H9 (cell line): Measurements from ENCODE around the gene CFAP54. TPM values are rescaled to one million over a fixed set of nuclear protein-coding genes. Genes with fewer than 3 reads are reported as not detected.

ENCODE experiments used
- DNase-seq: peaks from one replicate; pipeline ENCODE4 v3.0.0-alpha.2; 2017
- H2AFZ ChIP-seq: one replicate; pipeline ENCODE4 v1.6.1; 2013; ENCODE audit warnings: mild to moderate bottlenecking, low read length, control low read depth, moderate library complexity
- H2AK5ac ChIP-seq: 2 replicates; pipeline ENCODE4 v1.6.1; 2013; ENCODE audit warnings: low read length, control low read depth, mixed read lengths; ENCODE audit not compliant: insufficient read length
- H2BK120ac ChIP-seq: one replicate; pipeline ENCODE4 v1.6.1; 2013; ENCODE audit warnings: low read depth, mild to moderate bottlenecking, low read length, control low read depth, inconsistent platforms; ENCODE audit not compliant: poor library complexity, severe bottlenecking
- H2BK12ac ChIP-seq: 2 replicates; pipeline ENCODE4 v1.6.1; 2013; ENCODE audit warnings: low read length, control low read depth, mixed read lengths, low read depth; ENCODE audit not compliant: insufficient read length
- H2BK15ac ChIP-seq: 2 replicates; pipeline ENCODE4 v1.6.1; 2013; ENCODE audit warnings: low read depth, low read length, control low read depth
- H2BK20ac ChIP-seq: one replicate; pipeline ENCODE4 v1.6.1; 2013; ENCODE audit warnings: low read depth, mild to moderate bottlenecking, low read length, control low read depth, inconsistent platforms; ENCODE audit not compliant: poor library complexity, severe bottlenecking
- H2BK5ac ChIP-seq: 2 replicates; pipeline ENCODE4 v1.6.1; 2013; ENCODE audit warnings: low read length, control low read depth, mixed read lengths; ENCODE audit not compliant: insufficient read length
- H3K14ac ChIP-seq: 2 replicates; pipeline ENCODE4 v1.6.1; 2013; ENCODE audit warnings: low read length, control low read depth; ENCODE audit not compliant: insufficient read depth
- H3K18ac ChIP-seq: 2 replicates; pipeline ENCODE4 v1.6.1; 2013; ENCODE audit warnings: low read depth, mild to moderate bottlenecking, mixed read lengths, low read length, control low read depth; ENCODE audit not compliant: insufficient read length
- H3K23ac ChIP-seq: 2 replicates; pipeline ENCODE4 v1.6.1; 2013; ENCODE audit warnings: low read length, control low read depth, mixed read lengths, low read depth; ENCODE audit not compliant: insufficient read length
- H3K23me2 ChIP-seq: 2 replicates; pipeline ENCODE4 v1.6.1; 2013; ENCODE audit warnings: low read depth, mild to moderate bottlenecking, mixed read lengths, low read length, control low read depth; ENCODE audit not compliant: insufficient read length, poor library complexity, severe bottlenecking
- H3K27ac ChIP-seq: 2 replicates; pipeline ENCODE4 v1.5.1; 2013; ENCODE audit warnings: low read length, control low read depth, mixed read lengths, low read depth; ENCODE audit not compliant: insufficient read length
- H3K27me3 ChIP-seq: 2 replicates; pipeline ENCODE4 v1.6.1; 2013; ENCODE audit warnings: low read length, control low read depth, inconsistent platforms; ENCODE audit not compliant: insufficient read depth
- H3K4ac ChIP-seq: 2 replicates; pipeline ENCODE4 v1.6.1; 2013; ENCODE audit warnings: low read depth, mild to moderate bottlenecking, control low read depth, inconsistent platforms, low read length, moderate library complexity
- H3K4me1 ChIP-seq: 2 replicates; pipeline ENCODE4 v1.6.1; 2013; ENCODE audit warnings: low read length, control low read depth, inconsistent platforms; ENCODE audit not compliant: insufficient read depth
- H3K4me2 ChIP-seq: 2 replicates; pipeline ENCODE4 v1.6.1; 2013; ENCODE audit warnings: low read length, control low read depth, mixed read lengths; ENCODE audit not compliant: insufficient read length, insufficient read depth
- H3K56ac ChIP-seq: 2 replicates; pipeline ENCODE4 v1.6.1; 2013; ENCODE audit warnings: low read depth, mild to moderate bottlenecking, mixed read lengths, low read length, control low read depth; ENCODE audit not compliant: insufficient read length
- H3K79me1 ChIP-seq: 2 replicates; pipeline ENCODE4 v1.6.1; 2013; ENCODE audit warnings: low read depth, mild to moderate bottlenecking, moderate library complexity, low read length, control low read depth, inconsistent platforms; ENCODE audit not compliant: insufficient read depth, poor library complexity, severe bottlenecking
- H3K79me2 ChIP-seq: 2 replicates; pipeline ENCODE4 v1.6.1; 2013; ENCODE audit warnings: low read length, control low read depth, inconsistent platforms; ENCODE audit not compliant: insufficient read depth
- H3K9ac ChIP-seq: 2 replicates; pipeline ENCODE4 v1.6.1; 2013; ENCODE audit warnings: low read length, control low read depth, mixed read lengths; ENCODE audit not compliant: insufficient read length; ENCODE audit errors: extremely low read depth
- H3K9me3 ChIP-seq: one replicate; pipeline ENCODE4 v1.6.1; 2013; ENCODE audit warnings: low read depth, low read length, inconsistent platforms; ENCODE audit not compliant: control insufficient read depth
- H3T11ph ChIP-seq: one replicate; pipeline ENCODE4 v1.6.1; 2013; ENCODE audit warnings: mild to moderate bottlenecking, low read length, control low read depth, inconsistent platforms
- H4K20me1 ChIP-seq: one replicate; pipeline ENCODE4 v1.6.1; 2013; ENCODE audit not compliant: control insufficient read depth, insufficient read length, insufficient read depth
- H4K5ac ChIP-seq: 2 replicates; pipeline ENCODE4 v1.6.1; 2013; ENCODE audit warnings: low read depth, mild to moderate bottlenecking, mixed read lengths, low read length, control low read depth; ENCODE audit not compliant: insufficient read length
- H4K8ac ChIP-seq: replicated peaks from 2 replicates; pipeline ENCODE4 v1.6.1; 2013; ENCODE audit warnings: low read length, control low read depth, mixed read lengths, low read depth; ENCODE audit not compliant: insufficient read length
- H4K91ac ChIP-seq: 2 replicates; pipeline ENCODE4 v1.6.1; 2013; ENCODE audit warnings: low read depth, mild to moderate bottlenecking, moderate library complexity, mixed read lengths, low read length, control low read depth; ENCODE audit not compliant: insufficient read length
- H3K27ac Mint-ChIP-seq, 3 experiments: 2 replicates in 2 of 3; 3 replicates in 1 of 3; pipeline ENCODE4 v1.8.0; 2020 to 2021; ENCODE audit warnings: mixed read lengths in 3 of 3, mild to moderate bottlenecking in 1 of 3, moderate library complexity in 1 of 3
- H3K27me3 Mint-ChIP-seq: 2 replicates; pipeline ENCODE4 v1.8.0; 2021; ENCODE audit warnings: low read depth, mild to moderate bottlenecking, moderate library complexity, mixed read lengths
- H3K36me3 Mint-ChIP-seq, 3 experiments: 2 replicates in 2 of 3; 3 replicates in 1 of 3; pipeline ENCODE4 v1.8.0; 2020 to 2021; ENCODE audit warnings: low read depth in 3 of 3, mixed read lengths in 3 of 3; ENCODE audit not compliant: insufficient read depth in 1 of 3
- H3K4me1 Mint-ChIP-seq, 2 experiments: 2 replicates each; pipeline ENCODE4 v1.8.0; 2020; ENCODE audit warnings: mixed read lengths in 2 of 2
- H3K4me3 Mint-ChIP-seq, 2 experiments: 2 replicates in 1 of 2; 3 replicates in 1 of 2; pipeline ENCODE4 v1.8.0; 2020 to 2021; ENCODE audit warnings: mild to moderate bottlenecking in 2 of 2, mixed read lengths in 2 of 2, moderate library complexity in 1 of 2
- H3K9me3 Mint-ChIP-seq, 2 experiments: 2 replicates in 1 of 2; 3 replicates in 1 of 2; pipeline ENCODE4 v1.8.0; 2020; ENCODE audit warnings: mild to moderate bottlenecking in 2 of 2, mixed read lengths in 2 of 2, moderate library complexity in 1 of 2
- CTCF ChIP-seq: fragments of 200-600 bp; sonication (generic); conservative IDR thresholded peaks from 3 replicates; pipeline ENCODE4 v1.8.0; 2021; ENCODE audit warnings: antibody characterized with exemption, mild to moderate bottlenecking
- WGBS: extraction: QIAGEN DNeasy Blood & Tissue Kit; methylation state at CpG from one replicate; pipeline ENCODE4 v1.1.7; 2013; ENCODE audit warnings: missing lambda C conversion rate, low lambda C conversion rate, mixed read lengths; ENCODE audit not compliant: insufficient read length; ENCODE audit errors: extremely low coverage; 5-methylcytosine and 5-hydroxymethylcytosine counted together
- total RNA-seq: library from RNA; stranded (reverse); gene quantifications from 2 replicates; pipeline ENCODE4 v1.2.1, GENCODE V29; 2021

CFAP54 gene
- total RNA-seq, 1 experiment from 2014 or later, result 0.24 TPM

GRCh38 chr12:96495841-96496545 is 6.6 kb downstream of the CFAP54 start:
- Histone ChIP-seq H4K8ac (no peak overlapping the region), H2AFZ (no peak overlapping the region), H2BK20ac (no peak overlapping the region), H3K14ac (no peak overlapping the region), H3K56ac (no peak overlapping the region), H3K9ac (no peak overlapping the region), H2AK5ac (no peak overlapping the region), H3K79me2 (no peaks in the 10 kb centered on the region), H2BK12ac (no peak overlapping the region), H3K4me2 (no peak overlapping the region), H3K4me1 (no peaks in the 10 kb centered on the region), H3K79me1 (no peaks in the 10 kb centered on the region), H3T11ph (no peak overlapping the region), H4K5ac (no peak overlapping the region), H2BK120ac (no peak overlapping the region), H3K18ac (no peak overlapping the region), H3K9me3 (no peaks in the 10 kb centered on the region), H2BK15ac (no peak overlapping the region), H3K27ac (no peak overlapping the region), H4K91ac (no peak overlapping the region), H4K20me1 (no peaks in the 10 kb centered on the region), H3K27me3 (no peaks in the 10 kb centered on the region), H3K23me2 (no peaks in the 10 kb centered on the region), H3K23ac (no peak overlapping the region), H2BK5ac (no peak overlapping the region), H3K4ac (no peak overlapping the region)
- Mint-ChIP-seq H3K27ac (no peak overlapping the region), H3K36me3 (no peaks in the 10 kb centered on the region), H3K9me3 (no peaks in the 10 kb centered on the region), H3K27me3 (no peaks in the 10 kb centered on the region), H3K4me3 (no peak overlapping the region), H3K4me1 (peaks cover 2% of the 10 kb centered on the region in 2 experiments; a peak in 3 of 4 replicates)
- no CpG with 5 or more reads among the region's 2 CpGs for WGBS
- DNase-seq, result no peak
- TF ChIP-seq CTCF, result no peak
